ENCODE measurements around the gene RELN.

DNA sequence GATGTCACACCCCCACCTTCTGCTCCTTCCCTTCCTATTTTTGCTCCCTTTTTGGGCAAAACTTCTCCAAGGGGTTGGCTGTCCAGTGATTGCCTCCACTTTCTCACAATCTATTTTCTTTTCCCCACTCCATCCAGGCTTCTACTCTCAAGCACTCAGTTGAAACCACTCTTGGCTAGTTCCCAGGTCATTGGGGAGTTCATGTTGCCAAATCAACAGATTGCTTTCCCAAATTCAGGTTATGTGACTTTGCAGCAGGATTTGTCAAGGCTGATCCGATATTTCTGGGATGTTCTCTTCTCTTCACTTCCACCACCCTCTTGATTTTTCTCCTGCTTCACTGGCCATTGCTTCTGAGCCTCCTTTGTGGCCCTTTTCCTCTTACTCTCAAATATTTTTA lies 284.8 kb downstream of the RELN start:
- TF ChIP-seq PPARG (CRISPR knock-in tag; conservative IDR thresholded peaks at IDR 0.05) (no peak), FOSL2 (CRISPR knock-in tag; IDR thresholded peaks at IDR 0.05) (no peak)
